K562 (cell line): ENCODE data around the gene IGF2. TPM values are rescaled to one million over a fixed set of nuclear protein-coding genes. Genes with fewer than 3 reads are reported as not detected.

Source experiments
- ATAC-seq: fragments of 200-7000 bp; cut with Tn5 transposase; 3 replicates; pipeline ENCODE4 v1.9.1; 2020; ENCODE audit warnings: moderate library complexity
- BruUV-seq: library from RNA; stranded (reverse); fragments of 400-500 nt; replicated peaks from 2 replicates; lab custom pipeline; 2021; lab: Mats Ljungman, UMichigan
- CTCF ChIA-PET: fragments of 300-600 bp; formaldehyde crosslinking; extraction: SDS; loops from one replicate; lab custom pipeline; 2021; ENCODE audit warnings: low intra/inter-chr PET ratio; lab: Yijun Ruan, JAX
- POLR2A ChIA-PET: fragments of 300-600, 350-650 bp; sonication (Branson Sonifier 250); formaldehyde crosslinking; extraction: SDS; loops from one replicate; lab custom pipeline; 2021; ENCODE audit warnings: antibody characterized with exemption, inconsistent platforms; lab: Yijun Ruan, JAX
- DNase-seq, 4 experiments: peaks; one replicate each; pipeline versions ENCODE4 v3.0.0 to v3.0.0-alpha.2; 2011 to 2018; ENCODE audit warnings: low spot score in 3 of 4, mixed read lengths in 3 of 4; ENCODE audit errors: extremely low read depth in 1 of 4
- FAIRE-seq: peaks from 2 replicates; lab custom pipeline; 2011; peaks lifted over from hg19 to GRCh38; lab: Jason Lieb, UNC
- H2AFZ ChIP-seq: 2 replicates; pipeline ENCODE4 v1.6.0; 2011; ENCODE audit warnings: low read depth, low read length, control low read depth, inconsistent platforms
- H3K27ac ChIP-seq: fragments of 200-600 bp; 3 replicates; pipeline ENCODE4 v1.8.0; 2011; ENCODE audit warnings: low read depth, mild to moderate bottlenecking, control low read depth, inconsistent platforms, low read length, moderate library complexity, mixed read lengths; ENCODE audit errors: extremely low read depth
- H3K27me3 ChIP-seq, 2 experiments: fragments of 300-600 bp in 1 of 2; 2 replicates in 1 of 2; 3 replicates in 1 of 2; pipeline versions ENCODE4 v1.6.0 to v1.8.0; 2011; ENCODE audit warnings: inconsistent platforms in 2 of 2, low read length in 2 of 2, mild to moderate bottlenecking in 1 of 2, mixed read lengths in 1 of 2, moderate library complexity in 1 of 2; ENCODE audit not compliant: control insufficient read depth in 2 of 2, insufficient read depth in 2 of 2
- H3K36me3 ChIP-seq: fragments of 300-600 bp; 3 replicates; pipeline ENCODE4 v1.8.0; 2011; ENCODE audit warnings: mild to moderate bottlenecking, low read length, inconsistent platforms; ENCODE audit not compliant: control insufficient read depth, insufficient read depth
- H3K4me1 ChIP-seq, 2 experiments: fragments of 200-600 bp in 1 of 2; replicated peaks in 1 of 2; 2 replicates in 1 of 2; 3 replicates in 1 of 2; pipeline versions ENCODE4 v1.5.1 to v1.8.0; 2011; ENCODE audit warnings: inconsistent platforms in 2 of 2, low read length in 2 of 2, mild to moderate bottlenecking in 1 of 2, mixed read lengths in 1 of 2, moderate library complexity in 1 of 2; ENCODE audit not compliant: control insufficient read depth in 2 of 2, insufficient read depth in 2 of 2
- H3K4me2 ChIP-seq: 2 replicates; pipeline ENCODE4 v1.6.1; 2011; ENCODE audit warnings: low read length, control low read depth, inconsistent platforms, mixed read lengths; ENCODE audit not compliant: insufficient read depth
- H3K4me3 ChIP-seq: fragments of 200-600 bp; sonication (generic), shearing (Covaris generic); 2 replicates; pipeline ENCODE4 v1.5.1; 2016; ENCODE audit warnings: control low read depth, inconsistent platforms
- H3K79me2 ChIP-seq: fragments of 200-600 bp; 3 replicates; pipeline ENCODE4 v1.8.0; 2011; ENCODE audit warnings: low read length, inconsistent platforms; ENCODE audit not compliant: control insufficient read depth, insufficient read depth
- H3K9ac ChIP-seq, 2 experiments: 2 replicates each; pipeline versions ENCODE4 v1.6.0 to v1.6.1; 2011; ENCODE audit warnings: low read depth in 2 of 2, low read length in 2 of 2, control low read depth in 1 of 2, inconsistent platforms in 1 of 2, mild to moderate bottlenecking in 1 of 2, mixed read lengths in 1 of 2; ENCODE audit not compliant: insufficient read depth in 1 of 2
- H3K9me1 ChIP-seq: one replicate; pipeline ENCODE4 v1.6.0; 2011; ENCODE audit warnings: inconsistent platforms, mild to moderate bottlenecking, low read length, moderate library complexity; ENCODE audit not compliant: control insufficient read depth, insufficient read depth
- H3K9me3 ChIP-seq: replicated peaks from 2 replicates; pipeline ENCODE4 v1.5.1; 2011; ENCODE audit warnings: low read depth, low read length, inconsistent platforms; ENCODE audit not compliant: control insufficient read depth, insufficient read depth
- H4K20me1 ChIP-seq: replicated peaks from 2 replicates; pipeline ENCODE4 v1.6.1; 2011; ENCODE audit warnings: low read length, inconsistent platforms, mixed read lengths; ENCODE audit not compliant: control insufficient read depth, insufficient read depth
- BCOR ChIP-seq: fragments of 450-650 bp; IDR thresholded peaks from 2 replicates; pipeline ENCODE4 v1.6.1; 2016
- KAT2B ChIP-seq: IDR thresholded peaks from one replicate; pipeline ENCODE4 v1.6.1; 2012; ENCODE audit warnings: low read depth, mild to moderate bottlenecking, control low read depth, inconsistent platforms, low read length, moderate library complexity
- POLR2H ChIP-seq: IDR thresholded peaks from 2 replicates; pipeline ENCODE4 v1.6.1; 2016; ENCODE audit warnings: missing genetic modification characterization, low read depth, mild to moderate bottlenecking, control low read depth, missing compliant biosample characterization, moderate library complexity
- PRPF4 ChIP-seq: fragments of 200-400 bp; formaldehyde crosslinking; IDR thresholded peaks from one replicate; pipeline ENCODE4 v1.6.1; 2017; ENCODE audit warnings: low read length, low read depth, mild to moderate bottlenecking; ENCODE audit not compliant: insufficient read depth, poor library complexity, severe bottlenecking
- SIRT6 ChIP-seq: IDR thresholded peaks from one replicate; pipeline ENCODE4 v1.6.1; 2012; ENCODE audit warnings: low read depth, mild to moderate bottlenecking, control low read depth, inconsistent platforms, low read length, moderate library complexity
- SP2 ChIP-seq: IDR thresholded peaks from 2 replicates; pipeline ENCODE4 v1.6.1; 2011; ENCODE audit warnings: mild to moderate bottlenecking, low read depth, low read length, moderate library complexity; ENCODE audit not compliant: poor library complexity, severe bottlenecking; ENCODE audit errors: extremely low read depth
- YY1 ChIP-seq, 3 experiments: IDR thresholded peaks; 2 replicates each; pipeline ENCODE4 v1.6.1; 2011; ENCODE audit warnings: low read length in 2 of 3, mild to moderate bottlenecking in 2 of 3, moderate library complexity in 2 of 3, borderline replicate concordance in 1 of 3, control low read depth in 1 of 3, low read depth in 1 of 3; ENCODE audit not compliant: insufficient read depth in 3 of 3, insufficient replicate concordance in 2 of 3, control insufficient read depth in 1 of 3, insufficient read length in 1 of 3; ENCODE audit errors: extremely low read depth in 1 of 3
- WGBS: fragments of 100-300 bp; shearing (Covaris generic); methylation state at CpG from one replicate; pipeline ENCODE4 v1.1.6; 2016; ENCODE audit warnings: low coverage, mixed read lengths; ENCODE audit not compliant: insufficient coverage; ENCODE audit errors: missing lambda C conversion rate; 5-methylcytosine and 5-hydroxymethylcytosine counted together
- in situ Hi-C: fragments of 300-500 bp; cut with MboI; formaldehyde crosslinking; loops from 4 replicates; pipeline ENCODE4 v1.15.0; 2018; ENCODE audit warnings: inconsistent platforms, mixed read lengths
- intact Hi-C: fragments of 100-400 bp; cut with micrococcal nuclease; formaldehyde crosslinking; loops from 2 replicates; pipeline ENCODE4 v1.14.2; 2022
- polyA plus RNA-seq, 8 experiments: library from polyadenylated mRNA; depleted of rRNA in 4 of 8; stranded (reverse) in 5 of 8; unstranded in 3 of 8; fragments of >200 nt; fragmentation: Nextera tagmentation in 2 of 8; fragmentation: Illumina TruSeq in 1 of 8; extraction: Ambion mirVana in 2 of 8; extraction: Trizol in 1 of 8; gene quantifications; 2 replicates each; pipeline versions ENCODE4 v1.2.1 to v1.2.3, GENCODE V29; 2011 to 2014; ENCODE audit warnings: inconsistent platforms in 1 of 8, missing spikeins in 1 of 8
- total RNA-seq, 7 experiments: library from RNA; depleted of rRNA in 6 of 7; stranded (reverse); fragments of >200 nt in 6 of 7; fragmentation: Illumina TruSeq in 2 of 7; extraction: Trizol in 2 of 7; gene quantifications; 2 replicates each; pipeline versions ENCODE4 v1.2.1 to v1.2.3, GENCODE V29; 2011 to 2021; ENCODE audit warnings: low replicate concordance in 1 of 7
- TF ChIP-seq, protein P1 (sequence below): fragments of 450-650 bp; formaldehyde crosslinking; IDR thresholded peaks from 2 replicates; pipeline ENCODE4 v1.4.0; 2020; ENCODE audit warnings: mild to moderate bottlenecking, mixed read lengths
- TF ChIP-seq, protein P2 (sequence below): fragments of 450-650 bp; formaldehyde crosslinking; IDR thresholded peaks from 2 replicates; pipeline ENCODE4 v1.4.0; 2020; ENCODE audit warnings: mild to moderate bottlenecking, moderate library complexity
- TF ChIP-seq, protein P3 (sequence below): fragments of 250-450 bp; sonication (Bioruptor Pico); IDR thresholded peaks from 2 replicates; pipeline ENCODE4 v1.8.0; 2021; ENCODE audit warnings: borderline replicate concordance, mild to moderate bottlenecking, moderate library complexity; ENCODE audit not compliant: poor library complexity, severe bottlenecking

Gene IGF2
- total and polyA plus RNA-seq, 9 of the 15 experiments (the other 6 are each of a cell fraction or from before 2014, with no cell fraction given): 0.16 TPM; not detected in 8

DNA sequence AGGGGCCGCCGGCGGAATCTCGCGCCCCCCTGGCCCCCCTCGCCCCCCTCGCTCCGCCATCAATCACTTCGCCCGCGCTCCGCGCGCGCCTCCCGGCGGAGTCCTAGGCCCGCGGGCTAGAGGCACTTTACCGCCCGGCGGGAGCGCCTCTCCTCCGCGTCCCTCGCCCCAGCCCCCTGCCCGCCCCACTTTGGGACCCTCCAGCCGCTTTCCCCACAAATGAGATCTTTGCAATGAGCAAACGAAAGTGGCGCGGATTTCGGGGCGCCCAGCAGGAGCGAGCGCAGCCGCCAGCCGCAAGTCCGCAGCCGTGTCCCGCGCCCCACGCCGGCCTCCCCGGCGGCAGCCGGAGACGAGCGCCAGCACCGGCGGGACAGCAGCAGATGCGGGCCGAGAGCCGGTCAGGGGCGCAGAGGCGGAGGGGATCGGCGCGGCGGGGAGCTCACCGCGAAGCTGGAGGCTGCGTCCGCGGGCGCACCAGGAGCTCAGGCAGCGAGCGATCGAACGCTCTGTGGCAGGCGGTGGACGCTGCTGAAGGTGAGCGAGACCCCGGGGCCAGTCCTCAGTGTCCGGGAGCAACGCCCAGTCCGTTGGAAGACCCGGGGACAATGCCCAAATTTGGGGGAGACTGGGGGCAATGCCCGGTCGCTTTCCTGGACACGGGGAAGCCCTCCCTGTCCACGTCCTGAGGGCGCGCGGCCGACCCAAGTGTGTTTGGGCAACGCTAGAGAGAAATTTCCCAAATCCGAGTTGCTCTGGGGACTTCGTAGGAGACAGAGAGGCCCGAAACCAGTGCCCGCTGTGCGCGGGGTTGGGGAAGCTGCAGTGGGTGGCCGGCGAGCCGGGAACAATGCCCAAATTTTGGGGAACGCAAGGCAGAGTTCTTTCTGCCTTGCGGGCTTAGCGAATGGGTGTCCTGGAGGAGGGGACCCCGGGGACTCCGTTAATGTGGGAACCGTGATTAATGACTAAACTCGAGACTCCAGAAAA, 1.5 kb upstream of the IGF2 start:
- H3K4me1 ChIP-seq: peaks cover 0 to 27% of the 10 kb centered on the region in 2 experiments; a peak in 2 of 5 replicates

More for the DNA sequence above, 1.5 kb upstream of the IGF2 start:
- in situ Hi-C loops: no loop called here
- no peak for FAIRE-seq
- Histone ChIP-seq H3K27ac (no peak overlapping the region), H3K79me2 (no peaks in the 10 kb centered on the region), H4K20me1 (no peaks in the 10 kb centered on the region), H3K4me2 (no peak overlapping the region), H3K9me1 (no peaks in the 10 kb centered on the region), H3K4me3 (no peak overlapping the region), H3K9ac (no peak overlapping the region), H2AFZ (no peak overlapping the region), H3K9me3 (no peaks in the 10 kb centered on the region), H3K27me3 (peaks cover 9 to 43% of the 10 kb centered on the region in 2 experiments; a peak in 3 of 5 replicates), H3K36me3 (no peaks in the 10 kb centered on the region)
- BruUV-seq: no TSS peak
- intact Hi-C loops: no loop called here
- ATAC-seq: no peak
- ChIA-PET CTCF (interaction anchor here (0.7 kb wide), 1 partner anchor 189 kb away, joined by 3 read pairs; no protein-coding TSS in a partner anchor), POLR2A (no interaction called here)
- no peak for TF ChIP-seq BCOR
- TF ChIP-seq, protein P1, sequence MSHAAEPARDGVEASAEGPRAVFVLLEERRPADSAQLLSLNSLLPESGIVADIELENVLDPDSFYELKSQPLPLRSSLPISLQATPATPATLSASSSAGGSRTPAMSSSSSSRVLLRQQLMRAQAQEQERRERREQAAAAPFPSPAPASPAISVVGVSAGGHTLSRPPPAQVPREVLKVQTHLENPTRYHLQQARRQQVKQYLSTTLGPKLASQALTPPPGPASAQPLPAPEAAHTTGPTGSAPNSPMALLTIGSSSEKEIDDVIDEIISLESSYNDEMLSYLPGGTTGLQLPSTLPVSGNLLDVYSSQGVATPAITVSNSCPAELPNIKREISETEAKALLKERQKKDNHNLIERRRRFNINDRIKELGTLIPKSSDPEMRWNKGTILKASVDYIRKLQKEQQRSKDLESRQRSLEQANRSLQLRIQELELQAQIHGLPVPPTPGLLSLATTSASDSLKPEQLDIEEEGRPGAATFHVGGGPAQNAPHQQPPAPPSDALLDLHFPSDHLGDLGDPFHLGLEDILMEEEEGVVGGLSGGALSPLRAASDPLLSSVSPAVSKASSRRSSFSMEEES (CRISPR knock-in tag): no peak
- no peak for TF ChIP-seq SP2
- TF ChIP-seq KAT2B: no peak
- TF ChIP-seq, protein P2, sequence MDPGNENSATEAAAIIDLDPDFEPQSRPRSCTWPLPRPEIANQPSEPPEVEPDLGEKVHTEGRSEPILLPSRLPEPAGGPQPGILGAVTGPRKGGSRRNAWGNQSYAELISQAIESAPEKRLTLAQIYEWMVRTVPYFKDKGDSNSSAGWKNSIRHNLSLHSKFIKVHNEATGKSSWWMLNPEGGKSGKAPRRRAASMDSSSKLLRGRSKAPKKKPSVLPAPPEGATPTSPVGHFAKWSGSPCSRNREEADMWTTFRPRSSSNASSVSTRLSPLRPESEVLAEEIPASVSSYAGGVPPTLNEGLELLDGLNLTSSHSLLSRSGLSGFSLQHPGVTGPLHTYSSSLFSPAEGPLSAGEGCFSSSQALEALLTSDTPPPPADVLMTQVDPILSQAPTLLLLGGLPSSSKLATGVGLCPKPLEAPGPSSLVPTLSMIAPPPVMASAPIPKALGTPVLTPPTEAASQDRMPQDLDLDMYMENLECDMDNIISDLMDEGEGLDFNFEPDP: no peak
- TF ChIP-seq POLR2H (tag): no peak
- TF ChIP-seq, protein P3, sequence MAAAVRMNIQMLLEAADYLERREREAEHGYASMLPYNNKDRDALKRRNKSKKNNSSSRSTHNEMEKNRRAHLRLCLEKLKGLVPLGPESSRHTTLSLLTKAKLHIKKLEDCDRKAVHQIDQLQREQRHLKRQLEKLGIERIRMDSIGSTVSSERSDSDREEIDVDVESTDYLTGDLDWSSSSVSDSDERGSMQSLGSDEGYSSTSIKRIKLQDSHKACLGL: no peak
- TF ChIP-seq PRPF4: no peak
- TF ChIP-seq SIRT6: no peak
- no peak for TF ChIP-seq YY1 (IDR thresholded peaks at IDR 0.05; ENCODE audit: borderline replicate concordance in 1 of 3, control insufficient read depth in 1 of 3, extremely low read depth in 1 of 3, insufficient read depth in 3 of 3, insufficient read length in 1 of 3, insufficient replicate concordance in 2 of 3, low read depth in 1 of 3, low read length in 2 of 3)
- DNase-seq: no peak
- WGBS: 59% methylated on average over 49 of the region's 102 CpGs
